Measurements from ENCODE around the gene RNF123.
A peak's percentile ranks its signal among the peaks of the same experiment; 100 is the strongest.
"Not testable (repeated sequence)": the region's sequence is repeated elsewhere in the genome, so short reads cannot be mapped to it uniquely, and the experiment has no call there.

Gene RNF123

GRCh38 chr3:49681232-49681522, 8.2 kb upstream of the RNF123 start:
- DNase-seq (ENCODE audit: low spot score): no peak

DNA sequence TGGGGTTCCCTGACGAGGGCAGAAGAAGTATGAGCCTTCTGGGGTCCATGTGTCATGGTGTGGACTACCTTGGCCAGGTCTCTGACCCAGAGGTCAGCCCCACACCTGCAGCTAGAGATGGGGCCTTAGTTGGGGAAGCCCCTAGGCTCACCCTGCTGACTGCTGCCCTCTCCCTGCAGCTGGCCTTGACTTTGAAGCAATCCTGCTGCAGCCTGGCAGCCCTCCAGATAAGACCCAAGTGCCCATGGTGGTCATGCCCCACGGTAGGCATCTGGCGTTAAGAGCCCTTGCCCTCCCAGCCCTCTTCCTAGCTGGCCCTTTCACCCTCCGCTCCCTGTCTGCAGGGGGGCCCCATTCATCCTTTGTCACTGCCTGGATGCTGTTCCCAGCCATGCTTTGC, 7.8 kb upstream of the RNF123 start:
- DNase-seq (ENCODE audit: low spot score): no peak

DNA sequence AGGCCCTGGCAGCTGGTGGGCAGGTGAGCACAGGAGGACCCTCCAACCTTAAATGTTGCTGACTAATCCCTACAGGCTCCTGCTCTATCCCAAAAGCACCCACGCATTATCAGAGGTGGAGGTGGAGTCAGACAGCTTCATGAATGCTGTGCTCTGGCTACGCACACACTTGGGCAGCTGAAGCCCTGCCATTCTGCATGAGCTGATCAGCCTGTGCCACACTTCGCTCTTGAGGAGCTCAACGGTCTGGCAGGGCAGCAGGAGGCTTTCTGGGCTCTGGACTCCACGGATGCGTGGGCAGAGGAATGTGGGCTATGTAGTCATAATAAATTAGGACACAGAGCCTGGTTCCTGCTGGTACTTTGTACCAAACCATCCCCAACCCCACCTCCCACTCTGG, 6.2 kb upstream of the RNF123 start:
- no peak for DNase-seq (ENCODE audit: low spot score)

DNA sequence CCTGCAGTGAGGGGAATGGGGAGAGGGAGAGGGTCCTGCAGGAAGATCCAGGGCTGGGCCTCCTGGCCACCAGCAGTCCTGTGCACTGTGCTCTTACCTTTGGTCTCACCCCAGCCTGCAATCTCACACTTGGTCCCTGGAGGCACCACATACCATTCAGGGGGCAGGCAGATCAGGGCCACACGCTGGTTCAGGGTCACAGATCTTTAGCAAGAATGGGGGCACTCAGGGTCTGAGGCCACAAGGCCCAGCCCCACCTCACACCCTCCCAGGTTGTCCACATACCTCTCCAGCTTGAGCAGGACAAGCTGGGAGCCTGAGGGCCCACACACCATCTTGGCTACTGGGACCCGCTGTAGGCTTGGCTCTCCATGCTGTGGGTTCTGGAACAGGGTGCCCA, 4.9 kb upstream of the RNF123 start:
- not testable (repeated sequence) for DNase-seq (ENCODE audit: low spot score)

DNA sequence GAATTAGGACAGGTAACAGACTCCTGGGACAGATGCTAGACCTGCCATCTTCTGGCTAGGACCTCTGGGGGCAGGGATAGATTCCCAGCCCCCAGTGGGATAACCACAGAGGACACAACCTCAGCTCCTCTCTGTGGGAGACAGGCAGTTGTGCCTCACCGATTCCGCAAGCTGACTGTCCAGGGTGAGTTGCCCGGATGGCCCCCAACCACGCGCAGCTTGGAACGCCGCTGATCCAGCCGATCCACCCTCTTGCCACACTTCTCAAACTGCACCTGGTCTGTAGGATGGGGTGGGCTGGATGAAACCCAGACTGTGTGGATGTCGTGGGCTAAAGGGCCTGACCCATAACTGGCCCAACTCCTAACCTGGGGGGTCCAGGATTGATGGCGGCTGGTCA, 4.3 kb upstream of the RNF123 start:
- DNase-seq (ENCODE audit: low spot score): not testable (repeated sequence)

DNA sequence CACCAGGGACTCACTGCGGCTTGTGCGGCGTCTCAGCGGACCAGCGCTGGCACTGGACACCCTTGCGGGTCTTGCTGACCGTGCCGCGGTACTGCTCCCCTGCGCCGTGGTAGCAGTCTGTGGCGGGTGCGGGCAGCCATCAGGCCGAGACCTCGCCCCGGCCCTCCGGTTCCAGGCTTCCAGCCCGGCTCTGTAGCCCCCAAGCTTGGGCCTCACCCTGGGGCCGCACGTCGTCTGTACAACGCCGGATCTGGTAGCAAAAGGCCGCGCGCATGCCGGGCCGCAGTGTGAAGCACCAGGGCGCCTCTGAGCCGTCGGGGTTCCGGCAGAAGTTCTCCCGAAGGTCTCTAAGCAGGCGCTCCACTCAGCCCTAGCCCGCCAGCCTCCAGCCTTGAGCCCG, 3.5 kb upstream of the RNF123 start:
- not testable (repeated sequence) for DNase-seq (ENCODE audit: low spot score)

- peak; percentile 55 for DNase-seq (ENCODE audit: low spot score)
These were observed 3.0 kb upstream of the RNF123 start for GRCh38 chr3:49686346-49686745.

- DNase-seq (ENCODE audit: low spot score): peak; percentile 85
These were observed 2.5 kb upstream of the RNF123 start for GRCh38 chr3:49686769-49687423.

DNA sequence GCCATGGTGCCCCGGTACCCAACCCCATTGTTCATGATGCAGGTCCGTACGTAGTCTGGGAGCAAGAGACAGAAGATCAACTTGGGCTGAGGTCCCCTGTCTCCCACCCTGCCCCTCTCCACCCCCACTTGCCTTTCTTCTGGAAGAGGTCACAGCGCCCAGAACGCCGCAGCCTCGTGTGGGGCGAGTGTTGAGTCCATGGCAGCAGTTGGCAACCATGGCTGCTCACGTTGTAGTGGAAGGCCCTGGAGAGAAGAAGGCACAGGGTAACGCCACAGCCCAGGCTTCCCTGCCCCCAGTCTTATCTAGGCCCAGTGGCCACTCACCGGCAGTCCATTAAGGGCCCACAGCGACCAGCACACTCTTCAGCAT, 1.9 kb upstream of the RNF123 start:
- not testable (repeated sequence) for DNase-seq (ENCODE audit: low spot score)

DNA sequence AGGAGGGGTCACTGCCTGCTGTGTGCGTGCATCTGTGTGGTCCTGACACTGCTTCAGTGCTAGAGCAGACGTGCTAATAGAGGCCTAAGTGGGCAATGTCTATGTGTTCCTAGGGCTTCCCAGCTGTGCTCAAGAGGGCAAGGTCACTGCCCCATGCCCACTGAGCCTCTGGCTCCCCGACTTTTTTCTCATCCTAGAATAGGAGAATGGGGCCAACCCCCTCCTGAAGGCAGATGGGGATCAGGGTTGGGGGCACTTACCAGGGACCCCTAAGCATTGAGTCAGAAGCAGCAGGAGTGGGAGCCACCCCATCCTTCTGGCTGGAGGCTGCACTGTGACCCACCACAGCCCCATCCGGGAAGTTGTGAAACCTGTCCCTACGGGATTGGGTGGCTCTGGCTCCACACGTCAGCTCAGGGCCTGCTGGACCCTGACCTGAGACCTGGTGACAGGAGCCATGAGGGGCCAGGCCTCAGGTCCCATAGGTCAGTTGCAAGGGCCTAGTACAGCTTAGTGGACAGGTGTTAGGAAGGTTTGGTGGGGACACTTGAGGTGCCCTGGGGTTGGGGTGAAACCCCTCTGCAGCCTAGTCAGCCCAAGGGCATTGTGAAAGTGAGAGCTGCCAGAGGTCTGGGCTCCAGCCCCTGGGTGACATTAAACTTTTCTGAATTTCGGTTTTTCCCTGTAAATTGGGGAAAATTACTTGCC, 865 bp upstream of the RNF123 start:
- DNase-seq (ENCODE audit: low spot score): peak; percentile 34

DNA sequence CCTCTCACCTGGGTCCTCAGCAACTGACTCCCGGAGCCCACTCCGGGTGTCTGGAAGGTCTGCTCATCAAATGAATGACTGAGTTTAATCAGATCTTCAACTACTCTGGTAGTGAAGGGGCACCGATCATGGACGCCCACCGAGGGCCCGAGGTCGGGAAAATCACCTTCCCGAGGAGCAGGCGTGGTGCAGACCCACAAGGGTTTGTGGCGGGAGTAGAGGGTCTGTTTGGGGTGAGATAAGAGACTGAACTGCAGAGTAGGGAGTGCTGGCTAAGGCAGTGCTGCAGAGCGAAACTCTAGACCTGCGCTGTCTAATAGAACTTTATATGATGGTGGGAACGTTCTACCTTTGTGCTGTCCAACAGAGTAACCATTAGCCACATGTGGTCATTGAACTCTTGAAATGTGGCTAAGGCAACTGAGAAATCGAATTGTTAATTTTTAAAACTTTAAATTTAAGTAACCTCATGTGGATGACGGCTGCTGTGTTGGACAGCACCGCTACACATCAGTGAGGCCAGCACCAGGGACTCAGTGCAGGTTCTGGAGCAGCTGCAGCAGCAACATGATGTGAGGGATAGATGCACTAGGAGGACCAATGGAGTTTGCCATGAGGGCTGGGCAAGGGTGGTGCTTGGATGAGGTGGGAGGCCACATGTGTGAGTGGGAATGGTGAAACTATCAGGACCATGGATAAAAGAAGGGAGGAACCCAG, 709 bp downstream of the RNF123 start:
- DNase-seq (ENCODE audit: low spot score): peak; percentile 26

- DNase-seq (ENCODE audit: low spot score): not testable (repeated sequence)
These were observed 1.5 kb downstream of the RNF123 start for GRCh38 chr3:49690856-49691255.

GRCh38 chr3:49691481-49691880, 2.1 kb downstream of the RNF123 start:
- not testable (repeated sequence) for DNase-seq (ENCODE audit: low spot score)

- not testable (repeated sequence) for DNase-seq (ENCODE audit: low spot score)
These were observed 5.2 kb downstream of the RNF123 start for GRCh38 chr3:49694409-49695070.

DNA sequence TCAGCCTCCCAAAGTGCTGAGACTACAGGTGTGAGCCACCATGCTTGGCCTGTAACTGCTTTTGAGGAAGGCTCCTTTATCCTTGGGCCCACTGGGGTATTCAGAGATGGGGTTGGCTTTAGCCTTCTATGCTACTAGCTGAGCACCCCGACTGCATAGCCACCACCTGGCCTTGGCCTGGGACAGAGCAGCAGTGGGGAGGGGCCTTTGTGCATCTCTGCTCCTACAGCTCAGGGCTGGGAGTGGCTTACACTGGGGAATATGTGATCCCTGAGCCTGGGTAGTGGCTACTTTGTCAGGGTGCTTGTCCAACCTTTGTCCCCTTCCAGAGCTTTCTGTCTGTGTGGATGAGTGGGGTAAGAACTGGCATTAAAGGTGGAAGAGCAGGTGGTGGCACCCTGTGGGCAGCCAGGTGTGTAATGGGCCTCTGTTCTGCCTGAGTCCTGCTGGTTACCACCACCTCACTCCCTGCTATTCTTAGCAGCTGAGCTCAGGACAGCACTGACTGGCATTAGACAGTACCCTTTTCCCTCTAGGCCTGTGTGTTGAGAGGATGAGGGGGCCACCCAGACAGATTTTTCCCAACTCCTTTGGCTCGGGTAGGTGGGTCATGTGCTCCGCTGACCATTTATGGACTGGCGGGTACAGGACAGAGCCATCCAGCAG, 6.1 kb downstream of the RNF123 start:
- DNase-seq (ENCODE audit: low spot score): not testable (repeated sequence)

DNA sequence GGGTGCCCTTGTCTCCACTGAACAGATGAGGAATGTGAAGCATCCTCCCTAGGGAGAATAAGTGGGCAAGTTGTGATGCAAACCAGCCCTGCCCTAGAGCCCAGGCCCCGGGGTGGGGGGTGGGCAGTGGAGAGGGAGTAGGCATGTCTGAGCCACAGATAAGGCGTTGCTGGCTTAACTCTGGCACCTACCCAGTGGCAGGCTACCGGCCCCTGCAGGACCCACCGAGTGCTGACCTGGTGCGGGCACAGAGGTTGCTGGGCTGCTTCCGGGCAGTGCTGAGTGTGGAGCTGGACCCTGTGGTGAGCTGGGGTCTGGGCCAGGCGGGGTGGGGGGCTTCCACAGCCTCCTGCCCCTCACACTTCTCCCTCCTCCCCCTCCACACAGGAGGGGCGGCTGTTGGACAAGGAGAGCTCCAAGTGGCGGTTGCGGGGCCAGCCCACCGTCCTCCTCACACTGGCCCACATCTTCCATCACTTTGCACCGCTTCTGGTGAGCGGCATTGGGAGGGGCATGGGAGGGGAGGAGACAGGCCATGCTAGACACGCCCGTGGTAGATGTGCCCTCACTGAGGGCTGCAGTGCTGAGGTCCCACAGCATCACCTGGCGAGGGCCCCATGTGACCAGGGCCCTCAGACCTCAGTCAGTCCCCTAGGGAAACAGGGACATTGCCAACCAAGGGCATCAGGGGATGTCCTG, 10.1 kb downstream of the RNF123 start:
- peak; percentile 31 for DNase-seq (ENCODE audit: low spot score)

GRCh38 chr3:49700014-49700413, 10.7 kb downstream of the RNF123 start:
- DNase-seq (ENCODE audit: low spot score): no peak

DNA sequence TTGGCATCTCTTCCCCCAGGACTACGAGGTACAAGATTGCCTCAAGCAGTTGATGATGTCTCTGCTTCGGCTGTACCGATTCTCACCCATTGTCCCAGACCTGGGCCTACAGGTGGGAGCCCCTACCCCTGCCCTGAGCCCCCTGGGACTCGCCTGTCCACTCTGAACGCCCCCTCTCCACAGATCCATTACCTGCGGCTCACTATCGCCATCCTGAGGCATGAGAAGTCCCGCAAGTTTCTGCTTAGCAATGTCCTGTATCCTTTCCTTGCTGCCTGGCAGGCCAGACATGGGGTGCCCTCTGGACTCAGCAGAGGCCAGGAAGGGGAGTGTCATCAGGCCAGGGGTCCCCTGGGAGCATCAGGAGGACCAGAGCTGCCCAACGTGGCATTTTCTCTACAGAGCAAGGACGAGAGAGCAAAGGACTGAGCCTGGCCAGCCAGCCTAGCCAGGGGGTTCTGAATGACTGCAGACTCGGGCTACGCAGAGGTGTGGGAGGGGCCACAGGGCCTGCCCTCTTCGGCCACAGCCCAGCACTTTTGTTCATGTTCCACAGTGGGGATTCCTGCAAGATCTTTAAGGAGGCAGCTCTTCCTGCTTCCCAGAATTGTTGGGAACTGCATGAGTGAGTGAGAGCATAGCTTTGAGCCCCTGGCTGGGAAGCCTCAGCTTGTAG, 11.2 kb downstream of the RNF123 start:
- DNase-seq (ENCODE audit: low spot score): no peak

- DNase-seq (ENCODE audit: low spot score): no peak
These were observed 12.2 kb downstream of the RNF123 start for GRCh38 chr3:49701388-49702077.

DNA sequence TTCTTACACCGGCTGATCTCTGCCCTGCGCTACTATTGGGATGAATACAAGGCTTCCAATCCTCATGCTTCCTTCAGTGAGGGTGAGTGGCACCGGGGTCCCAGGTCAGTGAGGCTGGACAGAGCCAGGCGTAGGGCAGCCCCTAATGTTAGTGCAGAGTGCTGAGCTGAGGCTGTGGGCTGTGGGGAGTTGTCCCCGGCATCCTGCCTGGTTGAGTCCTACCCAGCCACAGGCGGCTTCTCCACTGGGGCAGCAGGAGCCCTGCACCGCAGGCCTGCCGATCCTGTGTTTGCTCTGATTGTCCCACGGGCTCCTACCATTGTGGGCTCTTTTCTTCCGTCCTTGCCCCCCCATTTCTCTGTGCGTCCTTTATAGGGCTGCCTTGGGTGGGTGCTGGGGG, 13.3 kb downstream of the RNF123 start:
- no peak for DNase-seq (ENCODE audit: low spot score)

Data from hematopoietic multipotent progenitor cell treated with erythropoietin and hydrocortisone succinate and interleukin-3 and kit ligand, for 17 days (in vitro differentiated cells).